Activated CD4-positive, alpha-beta T cell treated with anti-CD3 and anti-CD28 coated beads, Interleukin-2, amount 50 U/mL, for 4 hours (primary cell): ENCODE results near the gene UXT.
"Not testable (repeated sequence)": the region's sequence is repeated elsewhere in the genome, so short reads cannot be mapped to it uniquely, and the experiment has no call there.

Source experiments
- DNase-seq, 2 experiments: peaks; one replicate each; pipeline ENCODE4 v3.0.0-alpha.2; 2020

Gene UXT

GRCh38 chrX:47658684-47659420 lies at the start of gene UXT:
TSS of gene UXT (minus strand) at chrX:47659180. CDS start at chrX:47658927, 253 bp downstream.
- DNase-seq = peak; percentile 89

GRCh38 chrX:47707031-47707780 lies 48.2 kb upstream of the UXT start:
- no peak for DNase-seq

- DNase-seq = no peak
Observed at GRCh38 chrX:47706575-47706974, 47.6 kb upstream of the UXT start.

- DNase-seq = no peak
Observed at GRCh38 chrX:47704736-47705135, 45.8 kb upstream of the UXT start.

- DNase-seq = no peak
Observed at GRCh38 chrX:47697181-47697580, 38.2 kb upstream of the UXT start.

GRCh38 chrX:47690175-47690574 lies 31.2 kb upstream of the UXT start:
- no peak for DNase-seq

GRCh38 chrX:47687263-47687662 lies 28.3 kb upstream of the UXT start:
- no peak for DNase-seq

GRCh38 chrX:47683829-47684205 lies 24.8 kb upstream of the UXT start:
- no peak for DNase-seq

- DNase-seq = no peak
Observed at GRCh38 chrX:47683184-47683828, 24.3 kb upstream of the UXT start.

GRCh38 chrX:47675959-47676859 lies 17.2 kb upstream of the UXT start:
- not testable (repeated sequence) for DNase-seq

GRCh38 chrX:47674776-47675175 lies 15.8 kb upstream of the UXT start:
- DNase-seq = no peak

- DNase-seq = not testable (repeated sequence)
Observed at GRCh38 chrX:47665797-47666196, 6.8 kb upstream of the UXT start.

- no peak for DNase-seq
Observed at GRCh38 chrX:47664737-47665136, 5.8 kb upstream of the UXT start.

- DNase-seq = peak; percentile 11 to 22
Observed at GRCh38 chrX:47662144-47662657, 3.2 kb upstream of the UXT start.

- DNase-seq = no peak
Observed at GRCh38 chrX:47661539-47661938, 2.6 kb upstream of the UXT start.

- no peak for DNase-seq
Observed at GRCh38 chrX:47659421-47659726, 394 bp upstream of the UXT start.

GRCh38 chrX:47658301-47658683 lies 688 bp downstream of the UXT start:
- DNase-seq = no peak

- no peak for DNase-seq
Observed at GRCh38 chrX:47651043-47651905, 7.7 kb downstream of the UXT start.

GRCh38 chrX:47650164-47651042 lies 8.6 kb downstream of the UXT start, which contains the start of gene ELK1:
TSS of gene ELK1 (minus strand) at chrX:47650563. CDS start at chrX:47641441, 9,122 bp downstream.
- DNase-seq = peak; percentile 82 to 86

- no peak for DNase-seq
Observed at GRCh38 chrX:47649781-47650163, 9.2 kb downstream of the UXT start.

- DNase-seq = no peak
Observed at GRCh38 chrX:47649271-47649670, 9.7 kb downstream of the UXT start.
